ENCODE data around the gene KLHDC10. TPM values are rescaled to one million over a fixed set of nuclear protein-coding genes. Genes with fewer than 3 reads are reported as not detected.

KLHDC10 gene
- total RNA-seq, 4 donors from 2014 or later: 19.1 to 23.6 (median 19.9) TPM

DNA sequence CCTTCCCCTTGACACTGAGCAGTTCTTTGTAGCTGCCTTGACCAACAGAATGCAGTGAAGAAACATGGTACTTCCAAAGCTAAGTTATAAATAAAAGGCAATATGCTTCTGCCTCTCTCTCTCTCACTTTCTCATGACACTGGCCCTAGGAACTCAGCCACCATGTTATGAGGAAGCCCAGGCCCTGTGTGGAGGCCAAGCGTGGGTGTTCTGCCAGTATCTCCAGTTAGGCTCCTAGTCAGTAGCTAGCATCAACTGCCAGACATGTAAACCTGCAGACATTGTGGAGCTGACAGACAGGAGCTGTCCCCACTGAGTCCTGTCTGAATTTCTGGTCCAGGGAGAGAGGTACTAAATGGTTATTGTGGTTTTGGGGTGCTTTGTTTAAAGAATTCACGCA, 89.7 kb downstream of the KLHDC10 start:
- Histone ChIP-seq H3K27me3 (peaks cover 0 to 1% (median 0%) of the 10 kb centered on the region in 4 donors), H3K4me1 (no peaks in the 10 kb centered on the region), H3K4me3 (no peak overlapping the region), H3K27ac (replicated peaks in 1 of 4) (no peak overlapping the region), H3K36me3 (peaks cover 17 to 63% (median 40%) of the 10 kb centered on the region in 4 donors), H3K9me3 (peaks cover 0 to 22% (median 6%) of the 10 kb centered on the region in 4 donors)
- intact Hi-C loops (cut with DNase I): no loop called here
- no peak for DNase-seq (ENCODE audit: extremely low spot score)
- WGBS: 100% methylated on average over 1 of the region's 2 CpGs
- TF ChIP-seq EP300 (IDR thresholded peaks at IDR 0.05) (no peak), POLR2A (IDR thresholded peaks at IDR 0.05; ENCODE audit: low read depth) (no peak), POLR2AphosphoS5 (IDR thresholded peaks at IDR 0.05) (no peak)
- TF ChIP-seq, protein P1, sequence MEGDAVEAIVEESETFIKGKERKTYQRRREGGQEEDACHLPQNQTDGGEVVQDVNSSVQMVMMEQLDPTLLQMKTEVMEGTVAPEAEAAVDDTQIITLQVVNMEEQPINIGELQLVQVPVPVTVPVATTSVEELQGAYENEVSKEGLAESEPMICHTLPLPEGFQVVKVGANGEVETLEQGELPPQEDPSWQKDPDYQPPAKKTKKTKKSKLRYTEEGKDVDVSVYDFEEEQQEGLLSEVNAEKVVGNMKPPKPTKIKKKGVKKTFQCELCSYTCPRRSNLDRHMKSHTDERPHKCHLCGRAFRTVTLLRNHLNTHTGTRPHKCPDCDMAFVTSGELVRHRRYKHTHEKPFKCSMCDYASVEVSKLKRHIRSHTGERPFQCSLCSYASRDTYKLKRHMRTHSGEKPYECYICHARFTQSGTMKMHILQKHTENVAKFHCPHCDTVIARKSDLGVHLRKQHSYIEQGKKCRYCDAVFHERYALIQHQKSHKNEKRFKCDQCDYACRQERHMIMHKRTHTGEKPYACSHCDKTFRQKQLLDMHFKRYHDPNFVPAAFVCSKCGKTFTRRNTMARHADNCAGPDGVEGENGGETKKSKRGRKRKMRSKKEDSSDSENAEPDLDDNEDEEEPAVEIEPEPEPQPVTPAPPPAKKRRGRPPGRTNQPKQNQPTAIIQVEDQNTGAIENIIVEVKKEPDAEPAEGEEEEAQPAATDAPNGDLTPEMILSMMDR (IDR thresholded peaks at IDR 0.05): no peak

DNA sequence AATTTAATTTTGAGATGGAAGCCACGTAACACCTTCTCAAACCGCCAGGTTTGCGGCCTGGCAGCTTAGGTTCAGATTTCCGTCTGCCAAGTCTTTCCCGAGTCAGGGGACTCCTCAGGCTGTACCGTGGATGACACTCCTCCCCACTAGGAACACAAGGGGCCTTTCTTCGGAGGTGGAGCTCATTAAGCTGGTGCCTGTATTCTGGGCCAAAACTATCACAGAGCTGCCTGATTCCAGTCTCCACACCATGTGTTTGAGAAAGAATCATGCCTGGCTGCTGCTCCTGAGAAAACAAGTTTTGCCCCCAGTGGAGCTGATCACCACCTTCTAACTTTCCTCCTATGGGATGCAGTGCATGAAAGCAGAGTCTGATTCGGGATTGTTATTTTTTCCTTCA, 90.1 kb downstream of the KLHDC10 start:
- intact Hi-C loops (cut with DNase I): no loop called here
- no peak for DNase-seq (ENCODE audit: extremely low spot score)
- H3K4me1 ChIP-seq: no peaks in the 10 kb centered on the region
- TF ChIP-seq POLR2AphosphoS5 (IDR thresholded peaks at IDR 0.05) (no peak), POLR2A (IDR thresholded peaks at IDR 0.05; ENCODE audit: low read depth) (no peak), EP300 (IDR thresholded peaks at IDR 0.05) (no peak)
- TF ChIP-seq, protein P1 (IDR thresholded peaks at IDR 0.05): no peak
- H3K36me3 ChIP-seq: peaks cover 19 to 64% (median 42%) of the 10 kb centered on the region in 4 donors
- H3K27me3 ChIP-seq: no peaks in the 10 kb centered on the region
- H3K4me3 ChIP-seq: no peak overlapping the region
- H3K9me3 ChIP-seq: peaks cover 0 to 22% (median 6%) of the 10 kb centered on the region in 4 donors
- no peak overlapping the region for H3K27ac ChIP-seq (replicated peaks in 1 of 4)
- 97% methylated on average over 8 of the region's 8 CpGs for WGBS

DNA sequence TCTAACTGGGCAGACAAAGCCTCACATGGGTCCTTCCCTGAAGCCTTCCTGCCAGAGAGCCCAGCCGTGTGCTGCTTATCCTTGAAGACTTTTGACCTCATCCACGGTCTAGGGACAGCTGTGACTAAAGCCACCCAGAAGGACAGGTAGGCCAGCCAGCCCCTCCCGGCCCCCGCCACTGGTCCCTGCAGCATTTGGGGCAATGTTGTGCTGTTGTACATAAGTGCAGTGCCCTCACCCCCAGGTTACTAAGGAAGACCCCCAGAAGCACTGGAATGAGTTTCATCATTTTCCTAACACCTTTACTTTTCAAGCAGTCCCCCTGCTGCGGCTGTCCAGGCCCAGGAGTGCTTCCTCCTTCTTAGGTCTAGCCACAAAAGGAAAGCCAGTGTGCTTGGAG, 91.9 kb downstream of the KLHDC10 start:
- no peaks in the 10 kb centered on the region for H3K27me3 ChIP-seq
- H3K4me1 ChIP-seq: no peaks in the 10 kb centered on the region
- intact Hi-C loops (cut with DNase I): no loop called here
- DNase-seq (ENCODE audit: extremely low spot score): no peak
- peaks cover 0 to 8% (median 0%) of the 10 kb centered on the region in 4 donors for H3K9me3 ChIP-seq
- no peak overlapping the region for H3K4me3 ChIP-seq
- 90% methylated on average over 4 of the region's 5 CpGs for WGBS
- no peak for TF ChIP-seq EP300 (IDR thresholded peaks at IDR 0.05)
- TF ChIP-seq, protein P1 (IDR thresholded peaks at IDR 0.05): no peak
- no peak for TF ChIP-seq POLR2AphosphoS5 (IDR thresholded peaks at IDR 0.05)
- TF ChIP-seq POLR2A (IDR thresholded peaks at IDR 0.05; ENCODE audit: low read depth): no peak
- no peak overlapping the region for H3K27ac ChIP-seq (replicated peaks in 1 of 4)
- peaks cover 29 to 79% (median 54%) of the 10 kb centered on the region in 4 donors for H3K36me3 ChIP-seq

DNA sequence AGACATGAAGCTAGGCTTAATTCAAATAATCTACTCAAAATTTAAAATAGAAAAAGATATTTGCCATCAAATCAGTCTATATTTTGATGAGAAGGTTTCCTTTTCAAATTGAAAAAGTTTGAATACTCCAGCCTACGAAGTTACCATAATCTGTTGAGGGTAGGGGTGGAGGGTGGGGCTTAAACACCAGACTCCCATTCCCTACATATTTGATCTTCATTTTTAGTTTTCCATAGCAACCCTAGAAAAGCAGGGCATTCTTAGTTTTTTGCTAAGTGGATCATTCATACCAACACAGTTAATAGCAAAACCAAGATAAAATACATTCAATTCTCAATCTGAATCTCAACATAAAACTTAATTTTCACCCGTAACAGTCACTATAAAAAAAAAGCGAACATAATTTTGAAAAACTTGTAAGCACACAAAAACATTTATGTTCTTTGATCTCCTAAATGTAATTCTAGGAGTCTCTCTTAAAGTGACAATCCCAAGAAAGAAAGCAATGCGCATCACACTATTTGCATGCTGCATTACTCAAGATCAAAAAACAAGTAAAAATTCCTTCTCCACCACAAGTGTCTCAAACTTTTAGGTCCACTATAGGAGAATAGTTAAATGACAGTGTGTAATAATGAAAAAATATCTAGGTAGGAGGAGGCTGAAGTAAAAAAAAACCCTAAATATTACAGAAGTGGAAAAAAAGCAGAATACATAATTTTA, 104.1 kb downstream of the KLHDC10 start:
- no peak overlapping the region for H3K4me3 ChIP-seq
- H3K36me3 ChIP-seq: peaks cover 16 to 86% (median 63%) of the 10 kb centered on the region in 4 donors
- no peak for DNase-seq (ENCODE audit: extremely low spot score)
- no peak overlapping the region for H3K27ac ChIP-seq (replicated peaks in 1 of 4)
- H3K4me1 ChIP-seq: no peaks in the 10 kb centered on the region
- WGBS: 94% methylated on average over 4 of the region's 4 CpGs
- TF ChIP-seq POLR2AphosphoS5 (IDR thresholded peaks at IDR 0.05): no peak
- no peaks in the 10 kb centered on the region for H3K27me3 ChIP-seq
- H3K9me3 ChIP-seq: no peaks in the 10 kb centered on the region
- intact Hi-C loops (cut with DNase I): no loop called here

DNA sequence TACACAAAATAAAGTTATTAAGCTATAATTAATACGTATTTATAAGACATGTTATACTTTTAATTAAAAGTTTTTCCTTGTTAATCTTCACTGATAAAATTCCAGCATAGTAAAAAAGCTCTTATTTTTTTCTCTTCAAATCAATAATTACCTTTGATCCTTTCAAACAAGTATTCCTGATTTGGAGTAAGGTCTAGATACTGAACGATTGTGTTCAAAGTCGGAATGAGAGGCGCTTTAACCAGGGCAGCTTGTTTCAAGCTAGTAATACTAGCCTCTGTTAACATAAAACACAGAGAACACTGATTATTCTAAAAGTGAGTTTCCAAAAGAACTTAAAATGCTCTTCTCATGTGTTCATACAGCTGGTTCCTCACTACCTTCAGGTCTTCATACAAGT, 107.9 kb downstream of the KLHDC10 start:
- DNase-seq (ENCODE audit: extremely low spot score): no peak
- H3K36me3 ChIP-seq: peaks cover 7 to 81% (median 59%) of the 10 kb centered on the region in 4 donors
- H3K9me3 ChIP-seq: no peaks in the 10 kb centered on the region
- WGBS: 91% methylated on average over 4 of the region's 4 CpGs
- H3K27ac ChIP-seq (replicated peaks in 1 of 4): no peak overlapping the region
- no peak overlapping the region for H3K4me3 ChIP-seq
- TF ChIP-seq POLR2AphosphoS5 (IDR thresholded peaks at IDR 0.05) (no peak), EP300 (IDR thresholded peaks at IDR 0.05) (no peak), POLR2A (IDR thresholded peaks at IDR 0.05; ENCODE audit: low read depth) (no peak)
- TF ChIP-seq, protein P1 (IDR thresholded peaks at IDR 0.05): no peak
- intact Hi-C loops (cut with DNase I): no loop called here
- no peaks in the 10 kb centered on the region for H3K4me1 ChIP-seq
- no peaks in the 10 kb centered on the region for H3K27me3 ChIP-seq
